ENCODE results near the gene FAN1.

FAN1 gene

DNA sequence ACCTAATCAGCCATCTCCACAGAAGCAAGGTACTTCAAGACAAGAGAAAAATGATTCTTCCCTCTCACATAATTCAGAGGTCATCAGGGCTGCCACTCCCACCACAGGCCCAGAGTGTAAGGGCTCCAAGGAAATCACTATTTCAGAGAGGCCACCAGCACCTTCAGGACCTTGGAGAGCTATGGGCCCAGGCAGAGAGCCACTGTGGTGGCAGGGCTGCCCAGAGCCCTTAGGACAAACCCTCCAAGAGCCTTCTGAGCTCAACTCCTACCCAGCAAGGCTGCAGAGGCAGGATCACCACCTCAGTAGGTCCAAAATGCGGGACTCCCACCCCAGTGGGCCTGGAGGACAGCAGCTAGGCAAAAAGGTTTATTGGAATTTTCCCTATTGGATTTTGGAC is 17.9 kb upstream of the FAN1 start:
- H3K9ac ChIP-seq (ENCODE audit: low read length), result no peak overlapping the region
- no peak overlapping the region for H3K4me3 ChIP-seq (ENCODE audit: low read length)
- H3K4me2 ChIP-seq (ENCODE audit: low read length), result no peak overlapping the region
- TF ChIP-seq, protein P1, sequence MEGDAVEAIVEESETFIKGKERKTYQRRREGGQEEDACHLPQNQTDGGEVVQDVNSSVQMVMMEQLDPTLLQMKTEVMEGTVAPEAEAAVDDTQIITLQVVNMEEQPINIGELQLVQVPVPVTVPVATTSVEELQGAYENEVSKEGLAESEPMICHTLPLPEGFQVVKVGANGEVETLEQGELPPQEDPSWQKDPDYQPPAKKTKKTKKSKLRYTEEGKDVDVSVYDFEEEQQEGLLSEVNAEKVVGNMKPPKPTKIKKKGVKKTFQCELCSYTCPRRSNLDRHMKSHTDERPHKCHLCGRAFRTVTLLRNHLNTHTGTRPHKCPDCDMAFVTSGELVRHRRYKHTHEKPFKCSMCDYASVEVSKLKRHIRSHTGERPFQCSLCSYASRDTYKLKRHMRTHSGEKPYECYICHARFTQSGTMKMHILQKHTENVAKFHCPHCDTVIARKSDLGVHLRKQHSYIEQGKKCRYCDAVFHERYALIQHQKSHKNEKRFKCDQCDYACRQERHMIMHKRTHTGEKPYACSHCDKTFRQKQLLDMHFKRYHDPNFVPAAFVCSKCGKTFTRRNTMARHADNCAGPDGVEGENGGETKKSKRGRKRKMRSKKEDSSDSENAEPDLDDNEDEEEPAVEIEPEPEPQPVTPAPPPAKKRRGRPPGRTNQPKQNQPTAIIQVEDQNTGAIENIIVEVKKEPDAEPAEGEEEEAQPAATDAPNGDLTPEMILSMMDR (IDR thresholded peaks at IDR 0.05; ENCODE audit: low read depth, low read length), result no peak
- no peak for TF ChIP-seq EZH2phosphoT487 (IDR thresholded peaks at IDR 0.05; ENCODE audit: low read depth)
- H3K9me3 ChIP-seq (ENCODE audit: insufficient read depth, low read length), result no peaks in the 10 kb centered on the region
- H3K4me1 ChIP-seq (ENCODE audit: low read length), result no peaks in the 10 kb centered on the region
- H3K36me3 ChIP-seq (replicated peaks; ENCODE audit: low read depth, low read length), result no peaks in the 10 kb centered on the region
- no peak overlapping the region for H2AFZ ChIP-seq (ENCODE audit: low read depth, low read length)
- no peaks in the 10 kb centered on the region for H4K20me1 ChIP-seq (ENCODE audit: insufficient read depth, low read length)
- H3K79me2 ChIP-seq (ENCODE audit: low read length), result no peaks in the 10 kb centered on the region
- no peak overlapping the region for H3K27ac ChIP-seq (ENCODE audit: low read length)
- H3K27me3 ChIP-seq (ENCODE audit: low read depth, low read length), result no peaks in the 10 kb centered on the region

DNA sequence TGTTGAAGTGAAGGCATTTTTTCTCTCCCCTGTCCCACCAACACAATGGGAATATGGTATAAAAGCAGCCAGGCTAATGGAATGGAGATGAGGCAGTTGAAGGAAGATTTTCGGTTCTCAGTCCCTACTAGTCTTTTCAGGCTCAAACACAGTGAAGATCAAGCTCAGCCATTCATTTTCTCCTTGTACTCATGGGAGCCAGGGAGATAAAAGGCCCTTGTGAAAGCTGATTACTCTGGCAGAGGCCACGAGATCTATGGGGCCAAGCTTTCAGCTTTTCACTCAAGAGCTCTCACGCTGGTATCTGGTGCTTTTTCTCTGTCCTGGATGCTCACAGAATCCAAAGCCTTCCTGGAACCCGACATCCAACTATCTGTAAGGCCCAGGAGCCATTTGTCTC is 14.5 kb upstream of the FAN1 start:
- Histone ChIP-seq H3K4me1 (ENCODE audit: low read length) (no peaks in the 10 kb centered on the region), H3K27ac (ENCODE audit: low read length) (no peak overlapping the region), H3K4me3 (ENCODE audit: low read length) (no peak overlapping the region), H2AFZ (ENCODE audit: low read depth, low read length) (no peak overlapping the region), H3K9ac (ENCODE audit: low read length) (no peak overlapping the region), H3K27me3 (ENCODE audit: low read depth, low read length) (no peaks in the 10 kb centered on the region), H4K20me1 (ENCODE audit: insufficient read depth, low read length) (no peaks in the 10 kb centered on the region), H3K4me2 (ENCODE audit: low read length) (no peak overlapping the region), H3K79me2 (ENCODE audit: low read length) (no peaks in the 10 kb centered on the region), H3K9me3 (ENCODE audit: insufficient read depth, low read length) (no peaks in the 10 kb centered on the region), H3K36me3 (replicated peaks; ENCODE audit: low read depth, low read length) (no peaks in the 10 kb centered on the region)
- TF ChIP-seq, protein P1 (IDR thresholded peaks at IDR 0.05; ENCODE audit: low read depth, low read length), result no peak
- TF ChIP-seq EZH2phosphoT487 (IDR thresholded peaks at IDR 0.05; ENCODE audit: low read depth), result no peak

DNA sequence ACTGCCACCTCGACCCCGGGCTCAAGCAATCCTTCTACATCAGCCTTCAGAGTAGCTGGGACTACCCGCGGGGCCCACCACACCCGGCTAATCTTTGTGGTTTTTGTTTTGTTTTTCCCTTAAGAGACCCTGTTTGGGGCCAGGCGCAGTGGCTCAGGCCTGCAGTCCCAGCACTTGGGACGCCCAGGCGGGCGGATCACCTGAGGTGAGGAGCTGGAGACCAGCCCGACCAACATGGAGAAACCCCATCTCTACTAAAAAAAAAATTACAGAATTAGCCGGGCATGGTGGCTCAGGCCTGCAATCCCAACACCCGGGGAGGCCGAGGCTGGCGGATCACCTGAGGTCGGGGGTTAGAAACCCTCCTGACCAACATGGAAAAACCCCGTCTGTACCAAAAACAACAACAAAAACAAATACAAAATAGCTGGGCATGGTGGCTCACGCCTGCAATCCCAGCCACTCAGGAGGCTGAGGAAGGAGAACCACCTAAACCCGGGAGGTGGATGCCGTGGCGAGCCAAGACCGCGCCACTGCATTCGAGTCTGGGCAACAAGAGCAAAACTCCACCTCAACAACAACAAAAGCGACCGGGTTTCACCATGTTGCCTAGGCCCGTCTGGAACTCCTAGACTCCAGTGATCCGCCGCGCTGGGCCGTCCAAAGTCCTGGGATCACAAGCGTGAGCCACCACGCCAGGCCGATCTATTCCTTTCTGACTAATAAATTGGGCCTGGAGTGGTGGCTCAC is 8.1 kb upstream of the FAN1 start:
- Histone ChIP-seq H3K4me2 (ENCODE audit: low read length) (no peak overlapping the region), H3K27me3 (ENCODE audit: low read depth, low read length) (no peaks in the 10 kb centered on the region), H3K36me3 (replicated peaks; ENCODE audit: low read depth, low read length) (no peaks in the 10 kb centered on the region), H3K4me3 (ENCODE audit: low read length) (no peak overlapping the region), H2AFZ (ENCODE audit: low read depth, low read length) (no peak overlapping the region), H4K20me1 (ENCODE audit: insufficient read depth, low read length) (no peaks in the 10 kb centered on the region), H3K4me1 (ENCODE audit: low read length) (no peaks in the 10 kb centered on the region), H3K9me3 (ENCODE audit: insufficient read depth, low read length) (no peaks in the 10 kb centered on the region), H3K9ac (ENCODE audit: low read length) (no peak overlapping the region), H3K79me2 (ENCODE audit: low read length) (no peaks in the 10 kb centered on the region), H3K27ac (ENCODE audit: low read length) (no peak overlapping the region)
- no peak for TF ChIP-seq EZH2phosphoT487 (IDR thresholded peaks at IDR 0.05; ENCODE audit: low read depth)
- TF ChIP-seq, protein P1 (IDR thresholded peaks at IDR 0.05; ENCODE audit: low read depth, low read length), result no peak

DNA sequence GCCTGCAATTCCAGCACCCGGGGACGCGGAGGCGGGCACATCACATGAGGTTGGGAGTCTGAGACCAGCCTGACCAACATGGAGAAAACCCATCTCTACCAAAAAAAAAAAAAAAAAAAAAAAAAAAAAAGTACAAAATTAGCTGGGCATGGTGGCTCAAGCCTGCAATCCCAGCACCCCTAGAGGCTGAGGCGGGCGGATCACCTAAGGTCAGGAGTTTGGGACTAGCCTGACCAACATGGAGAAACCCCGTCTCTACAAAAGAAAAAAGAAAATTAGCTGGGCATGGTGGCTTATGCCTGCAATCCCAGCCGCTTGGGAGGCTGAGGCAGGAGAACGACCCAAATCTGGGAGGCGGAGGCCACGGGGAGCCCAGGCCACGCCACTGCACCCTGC is 7.5 kb upstream of the FAN1 start:
- no peak overlapping the region for H3K4me3 ChIP-seq (ENCODE audit: low read length)
- no peak overlapping the region for H3K9ac ChIP-seq (ENCODE audit: low read length)
- no peaks in the 10 kb centered on the region for H3K9me3 ChIP-seq (ENCODE audit: insufficient read depth, low read length)
- no peaks in the 10 kb centered on the region for H3K36me3 ChIP-seq (replicated peaks; ENCODE audit: low read depth, low read length)
- H3K27ac ChIP-seq (ENCODE audit: low read length), result no peak overlapping the region
- TF ChIP-seq EZH2phosphoT487 (IDR thresholded peaks at IDR 0.05; ENCODE audit: low read depth), result no peak
- TF ChIP-seq, protein P1 (IDR thresholded peaks at IDR 0.05; ENCODE audit: low read depth, low read length), result no peak
- H3K27me3 ChIP-seq (ENCODE audit: low read depth, low read length), result no peaks in the 10 kb centered on the region
- no peaks in the 10 kb centered on the region for H3K4me1 ChIP-seq (ENCODE audit: low read length)
- no peak overlapping the region for H2AFZ ChIP-seq (ENCODE audit: low read depth, low read length)
- H3K4me2 ChIP-seq (ENCODE audit: low read length), result no peak overlapping the region
- H3K79me2 ChIP-seq (ENCODE audit: low read length), result no peaks in the 10 kb centered on the region
- H4K20me1 ChIP-seq (ENCODE audit: insufficient read depth, low read length), result no peaks in the 10 kb centered on the region
